Measurements from ENCODE around the gene HOXA4. TPM values are rescaled to one million over a fixed set of nuclear protein-coding genes. Genes with fewer than 3 reads are reported as not detected.

HOXA4 gene
- total and polyA plus RNA-seq, 2 of the 4 experiments (the other 2 are of a cell fraction) = 0.36 to 8.0 TPM

DNA sequence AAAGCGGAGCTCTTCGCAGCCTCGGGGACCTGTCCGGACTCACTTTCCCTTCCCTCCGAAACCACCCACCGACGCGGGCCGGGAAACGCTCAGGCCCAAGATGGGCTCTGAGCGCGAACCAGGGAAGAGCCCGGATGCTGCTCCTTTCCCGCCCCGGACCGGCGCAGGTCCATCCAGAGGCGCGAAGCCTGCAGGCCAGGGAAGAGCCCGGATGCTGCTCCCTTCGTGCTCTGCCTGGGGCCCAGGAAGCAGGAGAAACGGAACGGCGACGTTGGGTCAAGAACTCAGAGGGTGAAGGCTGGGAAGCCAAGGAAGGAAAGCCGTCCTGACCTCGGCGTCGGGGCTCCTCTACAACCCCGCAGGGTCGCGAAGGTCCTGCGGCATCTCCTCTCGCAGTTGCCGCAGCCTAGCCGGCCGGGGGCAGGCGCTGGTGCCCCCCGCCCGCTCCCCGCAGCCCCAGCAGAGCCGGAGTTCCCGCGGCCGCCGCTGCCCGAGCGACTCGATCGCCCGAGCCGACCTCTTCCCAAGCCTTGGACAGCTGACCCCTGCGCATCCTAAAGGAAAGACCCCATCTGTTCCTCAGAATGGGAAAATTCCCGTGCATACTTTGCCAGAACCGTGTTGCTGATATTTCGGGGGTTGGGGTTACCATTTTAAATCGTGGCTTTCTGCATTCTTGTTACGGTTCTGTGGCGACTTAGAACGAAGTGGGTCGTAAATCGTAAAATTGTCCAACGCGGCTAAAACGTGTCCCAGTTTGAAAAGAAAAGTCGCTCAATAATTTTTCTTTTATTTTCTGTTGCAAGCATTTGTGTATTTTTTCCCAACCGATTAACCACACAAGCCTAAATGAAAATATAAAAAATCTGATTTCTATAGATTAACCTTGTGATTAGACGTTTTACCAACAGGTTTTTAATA is 42.3 kb downstream of the HOXA4 start:
- H2BK120ac ChIP-seq (ENCODE audit: low read depth, low read length) = no peak overlapping the region
- H3K4ac ChIP-seq (ENCODE audit: low read depth, low read length) = no peak overlapping the region
- no peaks in the 10 kb centered on the region for H3K36me3 ChIP-seq (ENCODE audit: control insufficient read depth, insufficient read depth, low read length)
- H3K27ac ChIP-seq (ENCODE audit: insufficient read depth, low read length) = no peak overlapping the region
- no peak overlapping the region for H2BK5ac ChIP-seq (ENCODE audit: low read depth, low read length, poor library complexity, severe bottlenecking)
- TF ChIP-seq MAZ (IDR thresholded peaks at IDR 0.05; ENCODE audit: borderline replicate concordance, low read depth, low read length) (no peak), USF2 (IDR thresholded peaks at IDR 0.05; ENCODE audit: low read depth, low read length) (no peak), SMC3 (IDR thresholded peaks at IDR 0.05; ENCODE audit: low read depth, low read length) (no peak), RFX5 (IDR thresholded peaks at IDR 0.05; ENCODE audit: low read depth, low read length) (no peak), POLR2A (IDR thresholded peaks at IDR 0.05; ENCODE audit: low read depth, low read length) (no peak), RAD21 (IDR thresholded peaks at IDR 0.05; ENCODE audit: low read length) (no peak), CEBPB (IDR thresholded peaks at IDR 0.05; ENCODE audit: low read depth, low read length) (no peak), CHD1 (IDR thresholded peaks at IDR 0.05; ENCODE audit: low read depth, low read length) (no peak), FOS (IDR thresholded peaks at IDR 0.05; ENCODE audit: low read depth, low read length) (no peak), MAFK (IDR thresholded peaks at IDR 0.05; ENCODE audit: low read depth, low read length) (no peak), CTCF (conservative IDR thresholded peaks at IDR 0.05; ENCODE audit: low read depth, low read length) (no peak), MXI1 (IDR thresholded peaks at IDR 0.05; ENCODE audit: borderline replicate concordance, low read depth, low read length) (no peak), NFE2L2 (IDR thresholded peaks at IDR 0.05; ENCODE audit: low read depth, low read length) (no peak)
- H3K18ac ChIP-seq (ENCODE audit: low read depth, low read length) = no peak overlapping the region
- in situ Hi-C loops (cut with MboI; ENCODE audit: low sequenced_read_pairs) = no loop called here
- no peak overlapping the region for H3K56ac ChIP-seq (ENCODE audit: extremely low read depth, insufficient read depth, low read length)
- H4K8ac ChIP-seq (ENCODE audit: low read depth in 2 of 2, low read length in 2 of 2) = no peak overlapping the region
- H2AK5ac ChIP-seq (ENCODE audit: low read depth, low read length) = no peak overlapping the region
- no peak overlapping the region for H3K4me2 ChIP-seq (ENCODE audit: low read depth, low read length)
- no peak overlapping the region for H3K9ac ChIP-seq (ENCODE audit: low read depth, low read length)
- peak overlapping the region; percentile 27 for H2AFZ ChIP-seq (replicated peaks; ENCODE audit: low read length, poor library complexity)
- DNase-seq (no peak), ATAC-seq (ENCODE audit: low read depth) (no peak)
- dilution Hi-C loops (cut with HindIII; ENCODE audit: low sequenced_read_pairs, unreplicated experiment) = no loop called here
- ChIA-PET CTCF (no interaction called here), POLR2A (ENCODE audit: unreplicated experiment) (no interaction called here)
- H3K4me3 ChIP-seq (ENCODE audit: insufficient read depth, low read depth, low read length) = no peak overlapping the region
- no TSS peak for BruUV-seq (replicated peaks)
- no peak overlapping the region for H2BK15ac ChIP-seq (ENCODE audit: low read depth, low read length)
- peaks cover 4% of the 10 kb centered on the region; the same call in 1 of the 2 replicates for H3K27me3 ChIP-seq (ENCODE audit: control insufficient read depth, insufficient read depth, low read length)
- no peak overlapping the region for H2AK9ac ChIP-seq (replicated peaks; ENCODE audit: low read depth, low read length, poor library complexity)
- H3K23ac ChIP-seq (ENCODE audit: low read depth, low read length) = no peak overlapping the region
- H3K79me1 ChIP-seq (ENCODE audit: low read depth in 1 of 2, low read length in 2 of 2) = no peaks in the 10 kb centered on the region
- H4K91ac ChIP-seq (ENCODE audit: insufficient read depth, low read depth, low read length) = no peak overlapping the region
- no peak overlapping the region for H3K14ac ChIP-seq (replicated peaks; ENCODE audit: low read depth, low read length)
- WGBS, 2 experiments (ENCODE audit: extremely low coverage in 2 of 2, insufficient read length in 1 of 2) = 56% methylated on average over 46 of the region's 68 CpGs; no CpG with 5 or more reads in 1 of the 2 experiments
- no peaks in the 10 kb centered on the region for H3K9me1 ChIP-seq (ENCODE audit: insufficient read depth, low read length)
- H3K4me1 ChIP-seq (ENCODE audit: control insufficient read depth, insufficient read depth, low read length) = no peaks in the 10 kb centered on the region
- no peak overlapping the region for H4K5ac ChIP-seq (ENCODE audit: low read depth, low read length)
- no peak overlapping the region for H2BK20ac ChIP-seq (ENCODE audit: low read depth, low read length)
- no peaks in the 10 kb centered on the region for H4K20me1 ChIP-seq (ENCODE audit: insufficient read depth, low read length)
- intact Hi-C loops (cut with micrococcal nuclease) = no loop called here
- no peaks in the 10 kb centered on the region for H3K9me3 ChIP-seq (ENCODE audit: control insufficient read depth, insufficient read depth, low read length)

All from IMR-90 (cell line).